GM12878 (cell line): ENCODE measurements around the gene SANBR. TPM values are rescaled to one million over a fixed set of nuclear protein-coding genes. Genes with fewer than 3 reads are reported as not detected.

ENCODE experiments used
- ATAC-seq: fragments of 200-7000 bp; cut with Tn5 transposase; 3 replicates; pipeline ENCODE4 v1.9.1; 2020; ENCODE audit warnings: mild to moderate bottlenecking, moderate library complexity
- BruUV-seq: library from RNA; stranded (reverse); fragments of 400-500 nt; replicated peaks from 2 replicates; lab custom pipeline; 2021; lab: Mats Ljungman, UMichigan
- CTCF ChIA-PET: fragments of 300-600 bp; sonication (Branson Sonifier 250); formaldehyde crosslinking; extraction: SDS; loops from one replicate; lab custom pipeline; 2021; ENCODE audit warnings: inconsistent platforms; lab: Yijun Ruan, JAX
- POLR2A ChIA-PET: fragments of 350-600 bp; formaldehyde crosslinking; extraction: SDS; loops from one replicate; lab custom pipeline; 2021; ENCODE audit warnings: inconsistent platforms; lab: Charles Lee
- RAD21 ChIA-PET: fragments of 300-600 bp; sonication (Branson Sonifier 250); formaldehyde crosslinking; loops from one replicate; lab custom pipeline; 2023; ENCODE audit warnings: antibody characterized with exemption; ENCODE audit not compliant: unreplicated experiment; lab: Charles Lee
- SMC1A ChIA-PET: fragments of 300-600 bp; sonication (Branson Sonifier 250); formaldehyde crosslinking; loops from one replicate; lab custom pipeline; 2023; ENCODE audit not compliant: unreplicated experiment, uncharacterized antibody; lab: Charles Lee
- DNase-seq: peaks from one replicate; pipeline ENCODE4 v3.0.0-alpha.2; 2011; ENCODE audit warnings: low read depth, low spot score
- FAIRE-seq: peaks from 3 replicates; lab custom pipeline; 2011; peaks lifted over from hg19 to GRCh38; lab: Jason Lieb, UNC
- H2AFZ ChIP-seq: 2 replicates; pipeline ENCODE4 v1.6.0; 2011; ENCODE audit warnings: low read depth, low read length, control low read depth; ENCODE audit not compliant: control insufficient read depth
- H3K27ac ChIP-seq: 2 replicates; pipeline ENCODE4 v1.5.1; 2011; ENCODE audit warnings: control low read depth; ENCODE audit not compliant: control insufficient read depth, insufficient read depth
- H3K27me3 ChIP-seq, 2 experiments: replicated peaks in 1 of 2; 2 replicates each; pipeline versions ENCODE4 v1.6.0 to v1.6.1; 2011; ENCODE audit warnings: low read length in 1 of 2; ENCODE audit not compliant: control insufficient read depth in 2 of 2, insufficient read depth in 2 of 2
- H3K36me3 ChIP-seq, 2 experiments: 2 replicates each; pipeline ENCODE4 v1.5.1; 2011; ENCODE audit warnings: low read length in 1 of 2; ENCODE audit not compliant: control insufficient read depth in 2 of 2, insufficient read depth in 2 of 2
- H3K4me1 ChIP-seq: 2 replicates; pipeline ENCODE4 v1.6.1; 2011; ENCODE audit warnings: mild to moderate bottlenecking, low read length, moderate library complexity, mixed read lengths; ENCODE audit not compliant: control insufficient read depth, insufficient read depth
- H3K4me2 ChIP-seq: 2 replicates; pipeline ENCODE4 v1.6.0; 2011; ENCODE audit warnings: control low read depth; ENCODE audit not compliant: control insufficient read depth, insufficient read depth
- H3K4me3 ChIP-seq: fragments of 200-600 bp; sonication (generic); 2 replicates; pipeline ENCODE4 v1.5.1; 2016
- H3K79me2 ChIP-seq: 2 replicates; pipeline ENCODE4 v1.6.0; 2011; ENCODE audit warnings: low read length; ENCODE audit not compliant: control insufficient read depth, insufficient read depth
- H3K9ac ChIP-seq: 2 replicates; pipeline ENCODE4 v1.8.0; 2011; ENCODE audit warnings: low read length, control low read depth, mixed read lengths; ENCODE audit not compliant: control insufficient read depth, insufficient read depth
- H3K9me3 ChIP-seq: replicated peaks from 3 replicates; pipeline ENCODE4 v1.5.1; 2011; ENCODE audit warnings: mild to moderate bottlenecking, low read length; ENCODE audit not compliant: control insufficient read depth, insufficient read depth
- H4K20me1 ChIP-seq: 2 replicates; pipeline ENCODE4 v1.6.0; 2011; ENCODE audit not compliant: control insufficient read depth, insufficient read depth
- DPF2 ChIP-seq: fragments of 450-650 bp; IDR thresholded peaks from 2 replicates; pipeline ENCODE4 v1.6.1; 2017; ENCODE audit warnings: mild to moderate bottlenecking
- ETV6 ChIP-seq, 2 experiments: fragments of 450-650 bp in 1 of 2; IDR thresholded peaks in 1 of 2; conservative IDR thresholded peaks in 1 of 2; 2 replicates each; pipeline ENCODE4 v1.6.1; 2014; ENCODE audit warnings: antibody characterized with exemption in 1 of 2, borderline replicate concordance in 1 of 2, low read depth in 1 of 2, mild to moderate bottlenecking in 1 of 2, moderate library complexity in 1 of 2
- EZH2 ChIP-seq: IDR thresholded peaks from 2 replicates; pipeline ENCODE4 v1.6.1; 2012; ENCODE audit warnings: low read depth, mild to moderate bottlenecking, control low read depth, inconsistent platforms, low read length, borderline replicate concordance; ENCODE audit not compliant: control insufficient read depth
- FOXM1 ChIP-seq: IDR thresholded peaks from 2 replicates; pipeline ENCODE4 v1.6.1; 2012; ENCODE audit warnings: low read depth, mild to moderate bottlenecking, inconsistent platforms, low read length, moderate library complexity
- HCFC1 ChIP-seq: fragments of 150-350 bp; IDR thresholded peaks from 2 replicates; pipeline ENCODE4 v1.6.1; 2014; ENCODE audit warnings: low read length
- NR2C1 ChIP-seq: fragments of 450-650 bp; IDR thresholded peaks from 2 replicates; pipeline ENCODE4 v1.6.1; 2017; ENCODE audit warnings: antibody characterized with exemption, mild to moderate bottlenecking, moderate library complexity
- SMAD5 ChIP-seq: IDR thresholded peaks from 2 replicates; pipeline ENCODE4 v1.6.1; 2016; ENCODE audit warnings: antibody characterized with exemption, low read depth
- TAF1 ChIP-seq: IDR thresholded peaks from 2 replicates; pipeline ENCODE4 v1.6.1; 2011; ENCODE audit warnings: mild to moderate bottlenecking, low read depth, low read length, borderline replicate concordance
- TCF12 ChIP-seq: IDR thresholded peaks from 2 replicates; pipeline ENCODE4 v1.6.1; 2011; ENCODE audit warnings: low read depth, mild to moderate bottlenecking, low read length
- ZNF207 ChIP-seq: fragments of 450-650 bp; IDR thresholded peaks from 2 replicates; pipeline ENCODE4 v1.6.1; 2014; ENCODE audit warnings: antibody characterized with exemption, mild to moderate bottlenecking, borderline replicate concordance
- ZNF217 ChIP-seq: fragments of 450-650 bp; IDR thresholded peaks from 2 replicates; pipeline ENCODE4 v1.6.1; 2017; ENCODE audit warnings: antibody characterized with exemption, mild to moderate bottlenecking
- WGBS: methylation state at CpG from one replicate; pipeline ENCODE4 v1.1.6; 2016; ENCODE audit warnings: low lambda C conversion rate; ENCODE audit not compliant: insufficient replicate concordance, insufficient coverage; ENCODE audit errors: missing lambda C conversion rate; 5-methylcytosine and 5-hydroxymethylcytosine counted together
- in situ Hi-C: fragments of 300-500 bp; cut with MboI; formaldehyde crosslinking; loops from 9 replicates; pipeline ENCODE4 v1.14.3; 2018; ENCODE audit warnings: mixed read lengths
- intact Hi-C: fragments of 100-400 bp; cut with micrococcal nuclease; formaldehyde crosslinking; loops from one replicate; pipeline ENCODE4 v1.14.2; 2022; ENCODE audit not compliant: unreplicated experiment
- polyA plus RNA-seq, 11 experiments: library from polyadenylated mRNA; depleted of rRNA in 4 of 11; unstranded in 6 of 11; stranded (reverse) in 5 of 11; fragments of >200 nt; fragmentation: Nextera tagmentation in 4 of 11; fragmentation: Illumina TruSeq in 1 of 11; extraction: Ambion mirVana in 4 of 11; extraction: Trizol in 1 of 11; gene quantifications; 1 replicate in 1 of 11; 2 replicates in 10 of 11; pipeline versions ENCODE4 v1.2.1 to v1.2.3, GENCODE V29; 2011 to 2016; ENCODE audit warnings: inconsistent platforms in 2 of 11, missing spikeins in 2 of 11, low read depth in 1 of 11
- total RNA-seq, 4 experiments: library from RNA; depleted of rRNA in 3 of 4; stranded (reverse); fragments of >200 nt in 3 of 4; fragmentation: Illumina TruSeq in 1 of 4; extraction: Trizol in 1 of 4; gene quantifications; 2 replicates each; pipeline versions ENCODE4 v1.2.1 to v1.2.3, GENCODE V29; 2013 to 2021
- TF ChIP-seq, protein P1 (sequence below): IDR thresholded peaks from 2 replicates; pipeline ENCODE4 v1.6.1; 2011; ENCODE audit warnings: mild to moderate bottlenecking, low read depth, low read length, moderate library complexity; ENCODE audit not compliant: insufficient replicate concordance
- TF ChIP-seq, protein P2 (sequence below): fragments of 450-650 bp; IDR thresholded peaks from 2 replicates; pipeline ENCODE4 v1.6.1; 2017; ENCODE audit warnings: mild to moderate bottlenecking, moderate library complexity

SANBR gene
- total and polyA plus RNA-seq, 10 of the 15 experiments (the other 5 are each of a cell fraction or from before 2014, with no cell fraction given), result 2.2 to 11.0 (median 7.0) TPM

DNA sequence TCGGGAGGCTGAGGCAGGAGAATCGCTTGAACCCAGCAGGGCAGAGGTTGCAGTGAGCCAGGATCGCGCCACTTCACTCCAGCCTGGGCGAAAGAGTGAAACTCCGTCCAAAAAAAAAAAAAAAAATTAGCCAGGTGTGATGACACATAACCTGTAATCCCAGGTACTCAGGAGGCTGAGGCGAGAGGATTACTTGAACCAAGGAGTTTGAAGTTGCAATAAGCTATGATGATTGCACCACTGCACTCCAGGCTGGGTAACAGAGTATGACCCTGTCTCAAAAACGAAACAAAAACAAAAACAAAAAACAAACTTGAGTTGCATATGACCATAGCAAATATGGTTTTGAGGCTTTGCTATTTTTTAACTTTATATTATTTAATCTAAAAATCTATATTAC lies 25.8 kb downstream of the SANBR start:
- WGBS, result 73% methylated on average over 6 of the region's 8 CpGs
- BruUV-seq, result no TSS peak
- ChIA-PET SMC1A (interaction anchor here (0.6 to 1.0 kb wide), 3 partner anchors 9 to 585 kb away, joined by 3 to 4 read pairs (median 3); no protein-coding TSS in a partner anchor), RAD21 (no interaction called here), POLR2A (interaction anchor here (0.6 to 0.7 kb wide), 3 partner anchors 8 to 640 kb away, joined by 3 to 5 read pairs (median 4); no protein-coding TSS in a partner anchor), CTCF (no interaction called here)
- Histone ChIP-seq H3K36me3 (no peaks in the 10 kb centered on the region), H3K27ac (no peak overlapping the region), H3K4me3 (no peak overlapping the region), H3K9me3 (no peaks in the 10 kb centered on the region), H2AFZ (no peak overlapping the region), H3K4me2 (no peak overlapping the region), H4K20me1 (no peaks in the 10 kb centered on the region), H3K79me2 (no peaks in the 10 kb centered on the region), H3K27me3 (no peaks in the 10 kb centered on the region), H3K9ac (no peak overlapping the region), H3K4me1 (no peaks in the 10 kb centered on the region)
- no peak for DNase-seq
- no peak for ATAC-seq
- no peak for TF ChIP-seq TAF1
- TF ChIP-seq EZH2, result no peak
- TF ChIP-seq ZNF207, result no peak
- no peak for TF ChIP-seq ZNF217
- TF ChIP-seq, protein P1, sequence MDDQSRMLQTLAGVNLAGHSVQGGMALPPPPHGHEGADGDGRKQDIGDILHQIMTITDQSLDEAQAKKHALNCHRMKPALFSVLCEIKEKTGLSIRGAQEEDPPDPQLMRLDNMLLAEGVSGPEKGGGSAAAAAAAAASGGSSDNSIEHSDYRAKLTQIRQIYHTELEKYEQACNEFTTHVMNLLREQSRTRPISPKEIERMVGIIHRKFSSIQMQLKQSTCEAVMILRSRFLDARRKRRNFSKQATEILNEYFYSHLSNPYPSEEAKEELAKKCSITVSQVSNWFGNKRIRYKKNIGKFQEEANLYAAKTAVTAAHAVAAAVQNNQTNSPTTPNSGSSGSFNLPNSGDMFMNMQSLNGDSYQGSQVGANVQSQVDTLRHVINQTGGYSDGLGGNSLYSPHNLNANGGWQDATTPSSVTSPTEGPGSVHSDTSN, result no peak
- no peak for TF ChIP-seq TCF12
- TF ChIP-seq HCFC1, result no peak
- TF ChIP-seq DPF2, result no peak
- TF ChIP-seq FOXM1, result no peak
- no peak for TF ChIP-seq SMAD5
- no peak for TF ChIP-seq NR2C1
- TF ChIP-seq, protein P2, sequence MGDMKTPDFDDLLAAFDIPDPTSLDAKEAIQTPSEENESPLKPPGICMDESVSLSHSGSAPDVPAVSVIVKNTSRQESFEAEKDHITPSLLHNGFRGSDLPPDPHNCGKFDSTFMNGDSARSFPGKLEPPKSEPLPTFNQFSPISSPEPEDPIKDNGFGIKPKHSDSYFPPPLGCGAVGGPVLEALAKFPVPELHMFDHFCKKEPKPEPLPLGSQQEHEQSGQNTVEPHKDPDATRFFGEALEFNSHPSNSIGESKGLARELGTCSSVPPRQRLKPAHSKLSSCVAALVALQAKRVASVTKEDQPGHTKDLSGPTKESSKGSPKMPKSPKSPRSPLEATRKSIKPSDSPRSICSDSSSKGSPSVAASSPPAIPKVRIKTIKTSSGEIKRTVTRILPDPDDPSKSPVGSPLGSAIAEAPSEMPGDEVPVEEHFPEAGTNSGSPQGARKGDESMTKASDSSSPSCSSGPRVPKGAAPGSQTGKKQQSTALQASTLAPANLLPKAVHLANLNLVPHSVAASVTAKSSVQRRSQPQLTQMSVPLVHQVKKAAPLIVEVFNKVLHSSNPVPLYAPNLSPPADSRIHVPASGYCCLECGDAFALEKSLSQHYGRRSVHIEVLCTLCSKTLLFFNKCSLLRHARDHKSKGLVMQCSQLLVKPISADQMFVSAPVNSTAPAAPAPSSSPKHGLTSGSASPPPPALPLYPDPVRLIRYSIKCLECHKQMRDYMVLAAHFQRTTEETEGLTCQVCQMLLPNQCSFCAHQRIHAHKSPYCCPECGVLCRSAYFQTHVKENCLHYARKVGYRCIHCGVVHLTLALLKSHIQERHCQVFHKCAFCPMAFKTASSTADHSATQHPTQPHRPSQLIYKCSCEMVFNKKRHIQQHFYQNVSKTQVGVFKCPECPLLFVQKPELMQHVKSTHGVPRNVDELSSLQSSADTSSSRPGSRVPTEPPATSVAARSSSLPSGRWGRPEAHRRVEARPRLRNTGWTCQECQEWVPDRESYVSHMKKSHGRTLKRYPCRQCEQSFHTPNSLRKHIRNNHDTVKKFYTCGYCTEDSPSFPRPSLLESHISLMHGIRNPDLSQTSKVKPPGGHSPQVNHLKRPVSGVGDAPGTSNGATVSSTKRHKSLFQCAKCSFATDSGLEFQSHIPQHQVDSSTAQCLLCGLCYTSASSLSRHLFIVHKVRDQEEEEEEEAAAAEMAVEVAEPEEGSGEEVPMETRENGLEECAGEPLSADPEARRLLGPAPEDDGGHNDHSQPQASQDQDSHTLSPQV, result no peak
- no peak for TF ChIP-seq ETV6 (conservative IDR thresholded peaks at IDR 0.05 in 1 of 2, IDR thresholded peaks at IDR 0.05 in 1 of 2; ENCODE audit: borderline replicate concordance in 1 of 2, low read depth in 1 of 2)
- intact Hi-C loops (no loop called here), in situ Hi-C loops (no loop called here)
- FAIRE-seq, result no peak
